IPS-11a (cell line): ENCODE data around the gene ECHS1.
A peak's percentile ranks its signal among the peaks of the same experiment; 100 is the strongest.
"Not testable (repeated sequence)": the region's sequence is repeated elsewhere in the genome, so short reads cannot be mapped to it uniquely, and the experiment has no call there.

ENCODE experiments used
- H3K4me3 ChIP-seq: one replicate; pipeline ENCODE4 v1.5.1; 2013; ENCODE audit warnings: low read depth, low read length, control low read depth

ECHS1 gene

GRCh38 chr10:133379152-133379800 is 6.1 kb upstream of the ECHS1 start, which contains the start of gene PAOX:
Gene PAOX (plus strand): TSS chr10:133379262. CDS start chr10:133379317, 55 bp downstream.
- peak within 1 kb of the TSS; percentile 61 for H3K4me3 ChIP-seq

- peak overlapping the region; percentile 61 for H3K4me3 ChIP-seq
Measured at GRCh38 chr10:133378251-133379096, 5.3 kb upstream of the ECHS1 start.

GRCh38 chr10:133377818-133378250 is 4.7 kb upstream of the ECHS1 start:
- peak overlapping the region; percentile 61 for H3K4me3 ChIP-seq

- no peak overlapping the region for H3K4me3 ChIP-seq
Measured at GRCh38 chr10:133377025-133377817, 4.1 kb upstream of the ECHS1 start.

DNA sequence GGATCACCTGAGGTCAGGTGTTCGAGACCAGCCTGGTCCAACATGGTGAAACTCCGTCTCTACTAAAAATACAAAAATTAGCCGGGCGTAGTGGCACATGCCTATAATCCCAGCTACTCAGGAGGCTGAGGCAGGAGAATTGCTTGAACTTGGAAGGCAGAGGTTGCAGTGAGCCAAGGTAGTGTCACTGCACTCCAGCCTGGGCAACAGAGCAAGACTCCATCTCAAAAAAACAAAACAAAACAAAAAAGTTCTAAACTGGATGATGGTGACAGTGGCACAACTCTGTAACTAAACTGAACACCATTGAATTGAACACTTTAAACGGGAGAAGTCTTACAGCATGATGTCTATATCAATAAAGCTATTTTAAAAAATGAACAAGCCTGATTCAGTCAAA is 3.0 kb upstream of the ECHS1 start:
- not testable (repeated sequence) for H3K4me3 ChIP-seq

GRCh38 chr10:133375357-133376115 is 2.4 kb upstream of the ECHS1 start:
- no peak overlapping the region for H3K4me3 ChIP-seq

DNA sequence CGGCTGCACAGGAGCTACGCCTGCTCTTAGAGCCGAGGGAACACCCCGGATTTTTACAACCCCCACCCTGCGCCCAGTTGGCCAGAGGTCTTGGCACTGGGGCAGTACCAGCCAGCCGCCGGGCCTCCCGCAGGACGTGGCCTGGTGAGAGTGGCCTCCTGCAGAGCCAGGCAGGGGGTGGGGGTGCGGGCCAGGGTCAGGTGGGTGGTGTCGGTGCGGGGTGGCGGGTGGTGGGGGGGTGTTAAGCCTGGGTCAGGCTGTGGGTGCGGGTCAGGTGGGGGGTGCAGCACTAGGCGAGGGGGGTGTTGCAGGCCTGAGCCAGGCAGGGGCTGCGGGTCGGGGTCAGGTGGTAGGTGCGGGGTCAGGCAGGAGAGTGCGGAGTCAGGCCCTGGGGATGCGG is 647 bp downstream of the ECHS1 start:
- no peak overlapping the region for H3K4me3 ChIP-seq

DNA sequence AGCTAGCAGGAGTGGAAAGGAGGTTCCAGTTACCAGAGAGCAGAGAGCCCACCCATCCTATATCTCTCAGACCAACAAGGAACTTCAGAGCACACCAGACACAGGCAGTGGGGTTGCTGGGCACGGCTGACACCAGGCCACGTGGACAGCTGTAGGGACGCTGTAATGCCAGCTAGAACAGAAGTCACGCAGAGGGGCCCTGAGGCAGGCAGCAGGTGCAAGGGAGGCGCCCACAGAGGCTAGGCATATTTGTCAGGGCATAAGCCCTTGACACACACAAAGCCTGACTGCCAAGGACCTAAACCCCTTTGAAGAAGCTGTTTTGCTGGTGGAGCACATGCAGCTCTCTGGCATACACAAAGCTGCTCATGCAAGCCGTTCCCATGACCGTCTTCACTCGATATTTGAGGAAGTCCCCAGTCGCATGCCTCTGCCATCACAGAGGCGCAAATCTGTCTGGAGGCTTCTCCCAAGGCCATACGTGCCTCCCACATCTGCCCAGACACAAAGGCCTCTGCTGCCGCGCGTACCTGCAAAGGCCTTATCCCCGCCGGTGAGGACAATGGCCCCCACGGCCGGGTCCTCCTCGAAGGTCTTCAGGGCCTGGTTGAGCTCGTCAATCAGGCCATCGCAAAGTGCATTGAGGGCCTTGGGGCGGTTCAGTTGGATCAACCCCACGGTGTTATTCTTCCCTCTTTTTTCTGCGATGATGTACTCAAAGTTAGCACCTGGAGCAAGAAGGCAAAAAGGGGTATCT is 2.9 kb downstream of the ECHS1 start:
- no peak overlapping the region for H3K4me3 ChIP-seq

DNA sequence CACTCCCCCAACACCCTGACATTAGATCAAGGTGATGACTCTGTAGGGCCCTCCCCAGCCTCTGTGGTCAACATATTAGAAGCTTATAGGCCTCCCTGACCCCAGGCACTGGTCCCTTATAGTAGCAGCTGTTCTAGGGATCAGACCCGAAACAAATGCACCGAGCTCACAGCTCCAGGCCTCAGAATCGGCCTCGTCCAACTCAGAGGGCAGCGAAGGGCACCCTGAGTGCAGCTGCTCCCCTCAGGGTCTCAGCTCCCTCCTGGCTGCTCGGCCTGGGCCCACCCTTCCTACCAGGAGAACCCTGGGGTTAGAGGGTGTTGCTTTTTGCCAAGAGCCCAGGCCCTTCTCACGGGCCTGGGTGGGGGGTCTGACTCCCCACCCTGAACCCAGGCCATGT is 5.0 kb downstream of the ECHS1 start:
- H3K4me3 ChIP-seq = no peak overlapping the region

DNA sequence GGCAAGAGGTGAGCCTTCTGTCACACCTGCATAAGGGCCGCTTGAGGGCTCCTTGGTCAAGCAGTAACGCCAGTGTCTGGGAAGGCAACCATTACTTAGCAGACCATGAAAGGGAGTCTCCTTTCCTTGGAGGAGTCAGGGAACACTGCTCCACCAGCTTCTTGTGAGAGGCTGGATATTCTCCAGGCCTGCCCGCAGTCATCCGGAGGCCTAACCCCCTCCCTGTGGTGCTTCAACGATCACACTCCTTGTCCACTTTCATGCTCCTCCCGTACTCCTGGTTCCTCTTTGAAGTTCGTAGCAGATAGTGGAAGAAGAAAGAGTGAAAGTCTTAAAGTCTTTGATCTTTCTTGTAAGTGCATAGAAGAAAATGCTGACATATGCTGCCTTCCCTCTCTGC is 5.7 kb downstream of the ECHS1 start:
- H3K4me3 ChIP-seq = not testable (repeated sequence)

- no peak overlapping the region for H3K4me3 ChIP-seq
Measured at GRCh38 chr10:133366751-133367150, 6.4 kb downstream of the ECHS1 start.

- H3K4me3 ChIP-seq = no peak overlapping the region
Measured at GRCh38 chr10:133366130-133366478, 7.0 kb downstream of the ECHS1 start.

GRCh38 chr10:133365461-133366129 is 7.6 kb downstream of the ECHS1 start:
- no peak overlapping the region for H3K4me3 ChIP-seq

DNA sequence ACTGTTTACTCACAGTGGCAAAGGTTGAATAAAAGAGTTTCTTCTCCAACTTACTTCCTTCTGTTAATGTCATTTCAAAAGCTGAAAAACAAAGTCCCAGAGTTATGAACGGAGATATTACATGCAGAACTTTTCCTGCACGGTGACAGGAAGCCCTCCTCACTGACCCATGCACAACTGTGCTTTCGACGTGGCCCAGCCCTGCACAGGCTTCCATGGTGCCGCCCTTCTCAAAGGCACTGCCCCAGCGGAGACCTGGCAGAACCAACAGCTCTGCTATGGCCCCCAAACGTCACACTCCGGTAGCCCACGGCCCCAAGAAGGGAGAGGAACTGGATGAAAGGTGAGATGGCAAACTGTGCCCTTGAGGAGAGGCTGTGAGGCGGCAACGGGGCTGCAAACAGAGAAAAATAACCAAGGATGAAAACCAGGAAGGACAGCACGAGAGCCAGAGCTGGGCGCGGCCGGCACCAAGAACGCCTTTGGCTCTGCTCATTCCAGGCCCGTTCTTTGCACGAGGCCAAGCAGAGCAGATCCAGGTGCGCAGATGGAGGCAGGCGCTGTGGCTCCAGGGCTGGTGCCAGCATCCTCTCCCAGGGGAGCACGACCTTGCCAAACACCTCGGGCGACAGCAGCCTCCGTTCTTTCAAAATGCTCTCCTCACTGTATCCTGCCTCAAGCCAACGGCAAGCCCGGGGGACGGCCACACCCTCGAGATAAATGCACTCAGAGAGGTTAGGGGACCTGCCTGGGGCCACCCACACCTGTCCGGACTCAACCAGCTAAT is 8.3 kb downstream of the ECHS1 start:
- no peak overlapping the region for H3K4me3 ChIP-seq

GRCh38 chr10:133362846-133363245 is 10.3 kb downstream of the ECHS1 start:
- no peak overlapping the region for H3K4me3 ChIP-seq

DNA sequence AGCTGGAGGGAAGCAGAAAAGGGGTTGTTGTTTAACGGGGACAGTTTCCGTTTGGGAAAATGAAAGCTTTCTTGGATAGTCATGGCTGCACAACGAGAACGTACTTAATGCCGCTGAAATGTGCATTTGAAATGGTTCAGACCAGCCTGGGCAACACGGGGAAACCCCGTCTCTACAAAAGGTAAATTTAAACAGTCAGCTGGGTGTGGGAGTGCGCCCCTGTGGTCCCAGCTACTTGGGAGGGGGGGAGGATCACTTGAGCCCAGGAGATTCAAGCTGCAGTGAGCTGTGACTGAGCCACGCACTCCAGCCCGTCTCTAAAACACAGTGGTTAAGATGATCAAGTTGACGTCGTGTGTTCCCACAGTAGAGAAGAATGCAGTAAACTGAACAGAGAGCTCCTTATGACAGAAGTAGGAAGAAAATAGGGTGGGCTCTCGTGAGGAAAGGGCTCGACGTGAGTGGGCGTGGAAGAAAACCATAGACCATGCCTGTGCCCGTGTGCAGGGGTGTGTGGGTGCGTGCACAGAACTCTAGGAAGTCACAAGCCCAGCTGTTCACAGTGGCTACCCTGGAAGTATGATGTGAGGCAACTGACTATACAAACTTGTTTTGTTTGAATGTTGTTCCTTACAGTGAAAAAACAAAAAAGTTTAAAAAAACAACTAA is 11.2 kb downstream of the ECHS1 start:
- no peak overlapping the region for H3K4me3 ChIP-seq

DNA sequence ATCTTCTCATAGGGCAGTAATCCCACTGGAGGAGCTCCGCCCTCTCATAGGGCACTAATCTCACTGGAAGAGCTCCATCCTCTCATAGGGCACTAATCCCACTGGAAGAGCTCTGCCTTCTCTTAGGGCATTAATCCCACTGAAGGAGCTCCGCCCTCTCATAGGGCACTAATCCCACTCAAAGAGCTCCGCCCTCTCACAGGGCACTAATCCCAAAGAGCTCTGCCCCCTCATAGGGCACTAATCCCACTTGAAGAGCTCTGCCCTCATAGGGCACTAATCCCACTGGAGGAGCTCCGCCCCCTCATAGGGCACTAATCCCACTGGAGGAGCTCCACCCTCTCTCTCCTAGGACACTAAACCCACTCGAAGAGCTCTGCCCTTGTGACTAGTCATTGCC is 11.9 kb downstream of the ECHS1 start:
- H3K4me3 ChIP-seq = no peak overlapping the region

GRCh38 chr10:133359972-133360610 is 13.1 kb downstream of the ECHS1 start:
- H3K4me3 ChIP-seq = no peak overlapping the region
